ENCODE measurements around the gene SDF2L1. TPM values are rescaled to one million over a fixed set of nuclear protein-coding genes. Genes with fewer than 3 reads are reported as not detected.
A peak's percentile ranks its signal among the peaks of the same experiment; 100 is the strongest.
"Not testable (repeated sequence)": the region's sequence is repeated elsewhere in the genome, so short reads cannot be mapped to it uniquely, and the experiment has no call there.

Gene SDF2L1
- total RNA-seq, 2 experiments from 2014 or later = 52.6 to 53.8 TPM

DNA sequence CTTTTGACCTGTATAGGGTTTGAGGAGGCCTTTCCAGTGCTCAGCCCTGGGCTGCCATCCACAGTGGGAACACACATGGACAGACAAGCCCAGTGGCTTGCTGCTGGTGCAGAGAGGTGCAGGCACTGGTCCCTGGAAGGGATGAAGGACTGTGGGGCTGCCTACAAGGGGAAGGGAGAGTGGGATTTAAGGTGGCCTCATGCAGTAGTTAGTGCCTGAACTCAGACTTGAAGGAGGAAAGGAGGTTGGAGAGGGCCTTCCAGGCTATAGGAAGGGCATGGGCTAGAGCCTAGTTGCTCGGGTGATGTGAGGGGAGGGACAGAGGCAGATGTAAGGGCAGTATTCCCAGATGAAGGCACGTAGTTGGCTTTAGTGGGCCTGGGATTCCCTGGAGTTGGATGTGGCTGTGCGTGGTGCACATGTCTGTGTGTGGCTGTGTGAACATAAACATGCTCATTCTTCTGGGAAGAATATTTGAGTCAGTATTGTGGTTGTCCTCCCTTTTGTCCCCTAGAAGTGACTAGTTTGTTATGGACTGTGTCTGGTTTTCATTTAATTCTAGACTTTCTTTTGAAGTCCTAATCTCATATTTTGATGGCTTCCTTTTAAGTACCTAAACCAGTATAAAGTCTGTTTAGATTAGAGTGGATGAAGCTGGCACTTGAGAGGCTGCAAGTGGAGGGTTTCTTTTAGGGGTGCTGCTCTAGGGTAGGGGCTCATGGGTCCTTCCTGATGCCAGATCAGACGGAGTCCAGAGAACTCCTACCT lies 30.7 kb upstream of the SDF2L1 start:
- Mint-ChIP-seq H3K27me3 (no peaks in the 10 kb centered on the region), H3K27ac (peak overlapping the region; percentile 49), H3K4me3 (no peak overlapping the region), H3K4me1 (peaks cover 20% of the 10 kb centered on the region), H3K36me3 (peaks cover 18% of the 10 kb centered on the region), H3K9me3 (no peaks in the 10 kb centered on the region)
- no peak for DNase-seq

- H3K4me3 Mint-ChIP-seq = no peak overlapping the region
- H3K27me3 Mint-ChIP-seq = no peaks in the 10 kb centered on the region
- H3K27ac Mint-ChIP-seq = peak overlapping the region; percentile 12
- DNase-seq = no peak
- H3K4me1 Mint-ChIP-seq = peaks cover 11% of the 10 kb centered on the region
- no peaks in the 10 kb centered on the region for H3K9me3 Mint-ChIP-seq
- peaks cover 18% of the 10 kb centered on the region for H3K36me3 Mint-ChIP-seq
These were observed 29.2 kb upstream of the SDF2L1 start for GRCh38 chr22:21612858-21613257.

GRCh38 chr22:21613553-21614233 lies 28.4 kb upstream of the SDF2L1 start:
- no peaks in the 10 kb centered on the region for H3K9me3 Mint-ChIP-seq
- peaks cover 18% of the 10 kb centered on the region for H3K36me3 Mint-ChIP-seq
- no peaks in the 10 kb centered on the region for H3K27me3 Mint-ChIP-seq
- no peak for DNase-seq
- no peak overlapping the region for H3K4me3 Mint-ChIP-seq
- H3K4me1 Mint-ChIP-seq = peaks cover 12% of the 10 kb centered on the region
- no peak overlapping the region for H3K27ac Mint-ChIP-seq

GRCh38 chr22:21615731-21616130 lies 26.4 kb upstream of the SDF2L1 start:
- peaks cover 17% of the 10 kb centered on the region for H3K36me3 Mint-ChIP-seq
- no peak overlapping the region for H3K27ac Mint-ChIP-seq
- no peaks in the 10 kb centered on the region for H3K27me3 Mint-ChIP-seq
- H3K4me1 Mint-ChIP-seq = peaks cover 15% of the 10 kb centered on the region
- H3K9me3 Mint-ChIP-seq = no peaks in the 10 kb centered on the region
- no peak overlapping the region for H3K4me3 Mint-ChIP-seq
- no peak for DNase-seq

DNA sequence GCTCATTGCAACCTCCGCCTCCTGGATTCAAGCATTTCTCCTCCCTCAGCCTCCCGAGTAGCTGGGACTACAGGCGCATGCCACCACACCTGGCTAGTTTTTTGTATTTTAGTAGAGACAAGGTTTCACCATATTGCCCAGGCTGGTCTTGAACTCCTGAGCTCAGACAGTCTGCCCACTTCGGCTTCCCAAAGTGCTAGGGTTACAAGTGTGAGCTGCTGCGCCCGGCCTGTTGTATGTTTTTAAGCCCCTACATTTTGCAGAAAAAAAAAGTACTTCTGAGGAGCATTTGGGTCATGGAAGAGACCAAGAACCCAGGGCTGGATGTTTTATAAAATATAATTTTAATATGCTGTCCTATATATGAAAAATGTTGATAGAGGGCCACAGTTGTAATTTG lies 24.8 kb upstream of the SDF2L1 start:
- H3K4me1 Mint-ChIP-seq = peaks cover 15% of the 10 kb centered on the region
- not testable (repeated sequence) for H3K27me3 Mint-ChIP-seq, H3K27ac Mint-ChIP-seq, H3K9me3 Mint-ChIP-seq, DNase-seq, H3K4me3 Mint-ChIP-seq
- H3K36me3 Mint-ChIP-seq = peaks cover 12% of the 10 kb centered on the region

DNA sequence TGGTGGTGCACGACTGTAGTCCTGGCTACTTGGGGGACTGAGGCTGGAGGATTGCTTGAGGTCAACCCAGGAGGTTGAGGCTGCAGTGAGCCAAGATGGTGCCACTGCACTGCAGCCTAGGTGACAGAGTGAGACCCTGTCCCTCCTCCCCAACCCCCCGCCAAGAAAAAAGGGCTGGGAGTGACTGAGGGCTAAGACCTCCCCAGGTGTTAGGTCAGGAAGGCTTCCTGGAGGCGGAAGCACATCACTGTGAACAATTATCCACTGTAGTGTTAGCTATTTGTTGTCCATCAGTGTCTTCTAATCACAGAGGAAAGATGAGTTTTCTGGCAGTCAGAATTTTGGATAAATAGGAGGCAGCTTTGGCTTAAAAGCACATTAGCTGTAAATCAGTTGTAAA lies 21.1 kb upstream of the SDF2L1 start:
- no peak overlapping the region for H3K4me3 Mint-ChIP-seq
- no peaks in the 10 kb centered on the region for H3K27me3 Mint-ChIP-seq
- H3K4me1 Mint-ChIP-seq = peaks cover 15% of the 10 kb centered on the region
- no peak overlapping the region for H3K27ac Mint-ChIP-seq
- peaks cover 3% of the 10 kb centered on the region for H3K36me3 Mint-ChIP-seq
- H3K9me3 Mint-ChIP-seq = no peaks in the 10 kb centered on the region
- no peak for DNase-seq

GRCh38 chr22:21622011-21622918 lies 19.8 kb upstream of the SDF2L1 start:
- peaks cover 10% of the 10 kb centered on the region for H3K36me3 Mint-ChIP-seq
- no peaks in the 10 kb centered on the region for H3K9me3 Mint-ChIP-seq
- peak overlapping the region; percentile 40 for H3K27ac Mint-ChIP-seq
- no peaks in the 10 kb centered on the region for H3K27me3 Mint-ChIP-seq
- peaks cover 22% of the 10 kb centered on the region for H3K4me1 Mint-ChIP-seq
- H3K4me3 Mint-ChIP-seq = no peak overlapping the region
- DNase-seq = no peak

GRCh38 chr22:21622919-21623647 lies 19.0 kb upstream of the SDF2L1 start:
- peak overlapping the region; percentile 56 for H3K27ac Mint-ChIP-seq
- peaks cover 29% of the 10 kb centered on the region for H3K4me1 Mint-ChIP-seq
- H3K27me3 Mint-ChIP-seq = no peaks in the 10 kb centered on the region
- DNase-seq = no peak
- no peaks in the 10 kb centered on the region for H3K9me3 Mint-ChIP-seq
- H3K36me3 Mint-ChIP-seq = peaks cover 18% of the 10 kb centered on the region
- H3K4me3 Mint-ChIP-seq = no peak overlapping the region

DNA sequence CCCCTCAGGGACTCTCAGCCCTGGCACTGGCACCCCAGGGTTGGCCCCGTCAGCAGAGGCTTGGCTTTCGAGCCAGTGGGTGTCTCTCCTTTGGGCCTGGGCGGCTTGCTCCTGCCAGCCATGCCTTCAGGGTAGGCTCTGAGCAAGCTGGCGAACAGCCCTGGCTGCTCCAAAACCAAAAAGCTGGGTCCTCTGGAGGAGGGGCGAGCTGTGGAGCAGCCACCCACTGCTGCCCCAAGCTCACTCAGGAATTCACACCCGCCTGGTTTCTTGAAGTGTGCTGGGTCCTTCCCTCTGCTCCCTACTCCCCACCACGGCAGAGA lies 18.5 kb upstream of the SDF2L1 start:
- Mint-ChIP-seq H3K27me3 (no peaks in the 10 kb centered on the region), H3K27ac (peak overlapping the region; percentile 56), H3K4me1 (peaks cover 32% of the 10 kb centered on the region), H3K9me3 (no peaks in the 10 kb centered on the region), H3K4me3 (no peak overlapping the region), H3K36me3 (peaks cover 22% of the 10 kb centered on the region)
- no peak for DNase-seq

- H3K27me3 Mint-ChIP-seq = no peaks in the 10 kb centered on the region
- H3K4me3 Mint-ChIP-seq = no peak overlapping the region
- peaks cover 28% of the 10 kb centered on the region for H3K4me1 Mint-ChIP-seq
- H3K9me3 Mint-ChIP-seq = no peaks in the 10 kb centered on the region
- peaks cover 27% of the 10 kb centered on the region for H3K36me3 Mint-ChIP-seq
- peak overlapping the region; percentile 58 for H3K27ac Mint-ChIP-seq
- DNase-seq = peak; percentile 35
These were observed 17.8 kb upstream of the SDF2L1 start for GRCh38 chr22:21624120-21624879.

GRCh38 chr22:21624880-21625791 lies 17.0 kb upstream of the SDF2L1 start:
- no peaks in the 10 kb centered on the region for H3K9me3 Mint-ChIP-seq
- H3K4me1 Mint-ChIP-seq = peaks cover 28% of the 10 kb centered on the region
- peak overlapping the region; percentile 58 for H3K27ac Mint-ChIP-seq
- no peaks in the 10 kb centered on the region for H3K27me3 Mint-ChIP-seq
- no peak for DNase-seq
- no peak overlapping the region for H3K4me3 Mint-ChIP-seq
- peaks cover 27% of the 10 kb centered on the region for H3K36me3 Mint-ChIP-seq

DNA sequence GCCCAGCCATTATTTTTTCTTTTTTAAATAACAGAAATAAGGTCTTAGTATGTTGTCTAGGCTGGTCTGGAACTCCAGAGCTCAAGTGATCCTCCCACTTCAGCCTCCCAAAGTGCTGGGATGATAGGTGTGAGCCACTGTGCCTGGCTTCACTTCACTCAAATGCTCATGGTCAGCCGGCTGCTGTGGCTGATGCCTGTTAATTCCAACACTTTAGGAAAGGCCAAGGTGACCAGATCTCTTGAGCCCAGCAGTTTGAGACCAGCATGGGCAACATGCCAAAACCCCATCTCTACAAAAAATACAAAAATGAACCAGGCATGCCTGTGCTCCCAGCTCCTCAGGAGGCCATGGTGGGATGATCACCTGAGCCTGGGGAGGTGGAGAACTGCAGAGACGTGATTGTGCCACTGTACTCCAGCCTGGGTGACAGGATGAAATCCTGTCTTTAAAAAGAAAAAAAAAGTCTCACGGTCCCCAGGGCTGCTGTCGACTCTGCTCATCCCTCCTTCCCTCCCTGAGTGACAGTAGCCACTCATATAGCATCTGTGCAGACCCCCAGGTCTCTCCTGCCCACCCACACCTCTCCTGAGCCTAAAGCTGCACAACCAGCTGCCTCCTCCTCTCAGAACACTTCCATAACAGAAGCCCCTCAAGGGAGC lies 15.9 kb upstream of the SDF2L1 start:
- Mint-ChIP-seq H3K27me3 (no peaks in the 10 kb centered on the region), H3K9me3 (no peaks in the 10 kb centered on the region), H3K36me3 (peaks cover 25% of the 10 kb centered on the region), H3K4me3 (peak overlapping the region; percentile 40), H3K27ac (peak overlapping the region; percentile 93), H3K4me1 (peaks cover 33% of the 10 kb centered on the region)
- DNase-seq = no peak

Data from activated naive CD8-positive, alpha-beta T cell treated with anti-CD3 and anti-CD28 coated beads for 36 hours (primary cell).